GM04504 (cell line): ENCODE data around the gene DNAJB13.

Source experiments
- DNase-seq: peaks from one replicate; pipeline ENCODE4 v3.0.0-alpha.2; 2012; ENCODE audit warnings: low read depth

Gene DNAJB13

DNA sequence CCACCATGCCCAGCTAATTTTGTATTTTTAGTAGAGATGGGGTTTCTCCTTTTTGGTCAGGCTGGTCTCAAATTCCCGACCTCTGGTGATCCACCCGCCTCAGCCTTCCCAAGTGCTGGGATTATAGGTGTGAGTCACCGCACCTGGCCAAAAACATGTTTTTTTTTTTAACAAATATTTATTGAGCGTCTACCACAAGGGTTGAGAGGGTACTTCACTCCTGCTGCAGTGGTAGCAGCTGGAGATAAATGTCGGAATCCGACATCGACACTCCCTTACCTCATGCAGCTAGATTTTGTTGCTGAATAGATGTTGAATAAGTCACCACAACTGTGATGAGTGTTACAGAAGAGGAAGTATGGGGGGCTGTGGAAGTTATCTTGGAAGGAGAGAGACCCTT is 971 bp downstream of the DNAJB13 start:
- DNase-seq = no peak

GRCh38 chr11:73956876-73957653 is 6.2 kb downstream of the DNAJB13 start:
- DNase-seq = no peak

DNA sequence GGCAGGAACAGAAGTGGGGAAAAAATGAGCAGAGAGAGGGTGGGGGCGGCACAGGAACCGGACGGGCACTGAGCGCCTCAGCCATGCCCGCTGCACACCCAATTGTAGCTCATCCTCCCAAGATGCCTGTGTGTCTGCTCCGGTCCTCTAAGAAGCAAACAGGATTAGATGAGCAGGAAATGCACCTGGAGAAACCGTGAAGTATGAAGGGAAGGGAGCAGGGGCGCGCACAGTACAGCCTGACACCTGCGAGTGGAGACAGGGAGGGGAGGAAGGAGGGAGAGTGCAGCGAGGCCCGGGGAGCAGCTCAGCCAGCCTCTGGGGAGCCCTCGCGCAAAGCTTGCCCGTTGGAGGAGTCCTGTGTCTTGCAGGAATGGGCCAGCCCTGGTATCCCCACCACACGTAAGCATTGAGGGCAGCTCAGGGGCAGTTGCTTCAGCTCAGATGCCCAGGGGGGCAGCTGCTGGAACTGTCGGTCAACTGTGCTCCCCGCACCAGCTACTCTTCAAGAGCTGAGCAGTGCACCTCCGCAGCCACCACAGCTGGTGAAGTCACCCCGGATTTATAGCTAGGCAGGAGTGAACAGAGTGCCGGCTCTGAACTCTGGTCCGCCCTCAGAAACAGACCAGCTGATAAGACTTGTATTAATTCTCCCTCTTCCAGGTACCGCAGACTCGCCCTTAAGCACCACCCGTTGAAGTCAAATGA is 7.0 kb downstream of the DNAJB13 start:
- no peak for DNase-seq

DNA sequence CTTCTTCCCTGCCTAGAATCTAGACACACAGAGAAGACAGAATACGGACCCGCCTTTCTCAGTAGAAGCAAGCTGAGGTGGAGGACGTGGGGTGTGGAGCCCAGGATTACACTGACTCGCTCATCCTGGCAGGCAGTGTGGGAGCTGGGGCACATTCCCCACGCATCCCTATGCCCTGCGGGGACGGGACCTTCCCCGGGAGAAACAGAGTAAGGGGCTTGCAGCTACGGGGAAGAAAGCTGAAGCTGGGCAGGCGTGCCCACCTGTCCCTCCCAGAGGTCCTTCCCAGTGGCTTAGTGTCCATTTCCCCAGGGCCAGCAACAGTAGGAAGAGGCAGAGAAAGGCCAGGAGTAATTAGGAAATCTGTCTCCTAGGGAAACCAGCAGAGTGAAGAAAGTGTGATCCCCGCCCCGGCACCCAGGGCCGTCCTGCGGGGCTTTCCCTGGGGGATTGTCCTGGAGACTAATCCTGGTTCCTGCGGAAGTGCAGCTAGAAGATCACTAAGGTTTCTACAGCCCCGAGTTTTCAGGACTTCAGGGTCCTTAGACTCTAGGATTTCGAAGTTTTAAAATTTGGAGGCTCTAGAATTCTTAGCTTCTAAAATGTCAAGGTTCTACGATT is 7.8 kb downstream of the DNAJB13 start:
- no peak for DNase-seq

DNA sequence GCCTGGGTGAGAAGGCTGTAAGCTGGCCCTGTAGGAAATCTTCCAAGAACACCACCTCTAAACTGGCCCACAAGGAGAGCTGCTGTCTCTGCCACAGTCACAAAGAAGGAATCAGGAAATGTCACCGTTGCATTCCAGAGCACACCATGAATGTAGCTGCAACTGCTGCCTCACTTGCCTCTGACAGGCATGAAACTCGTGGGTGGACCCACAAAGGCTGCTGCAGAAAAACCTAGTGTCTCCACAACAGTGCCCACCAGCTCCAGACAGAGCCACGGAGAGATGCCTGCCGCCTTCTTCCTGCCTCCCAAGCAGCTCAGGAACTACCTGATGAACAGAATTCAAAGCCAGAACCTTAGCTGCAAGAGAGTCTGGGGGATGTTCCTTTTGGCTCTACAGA is 10.5 kb downstream of the DNAJB13 start:
- no peak for DNase-seq

DNA sequence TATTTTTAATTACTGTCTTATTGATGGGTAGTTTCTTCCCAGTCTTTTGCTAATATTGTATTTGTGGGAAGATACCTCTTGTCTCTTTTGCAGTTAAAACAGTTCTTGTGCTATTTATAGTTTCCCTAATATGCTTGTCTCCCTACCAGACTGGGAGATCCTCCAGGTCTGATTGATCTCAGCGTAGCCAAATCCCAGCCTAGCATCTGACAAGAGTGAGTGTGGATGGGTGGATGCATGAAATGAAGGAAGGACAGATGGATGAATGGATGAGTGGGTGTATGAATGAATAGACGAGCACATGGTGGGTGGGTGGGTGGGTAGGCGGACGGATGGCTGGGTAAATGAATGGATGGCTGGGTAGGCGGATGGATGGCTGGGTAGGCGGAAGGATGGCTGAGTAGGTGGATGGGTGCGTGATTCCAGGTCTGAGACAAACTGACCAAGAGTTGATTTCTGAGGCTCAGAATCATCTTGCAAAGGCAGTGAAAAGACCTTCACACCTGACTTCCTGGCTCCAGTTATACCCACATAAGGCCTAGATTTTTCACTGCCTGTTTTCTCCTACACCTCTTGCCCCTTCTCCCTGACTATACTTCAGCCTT is 11.4 kb downstream of the DNAJB13 start:
- DNase-seq = no peak

DNA sequence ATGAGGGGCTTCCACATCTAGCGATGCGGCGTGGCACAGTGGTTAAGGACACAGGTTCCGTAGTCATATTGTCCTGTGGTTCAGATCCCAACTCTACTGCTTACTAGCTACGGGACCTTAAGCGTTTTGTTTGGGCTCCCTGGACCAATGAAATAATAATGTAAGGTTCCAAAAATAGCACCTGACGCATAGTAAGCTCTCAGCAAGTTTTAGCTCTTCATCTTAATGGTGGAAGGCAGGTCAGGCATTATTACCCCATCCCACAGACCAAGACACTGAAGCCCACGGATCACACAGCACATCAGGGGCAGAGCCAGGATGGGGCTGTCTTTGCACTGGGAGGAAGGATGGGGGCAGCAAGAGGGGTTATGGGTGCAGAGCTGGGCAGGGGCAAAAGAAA is 13.0 kb downstream of the DNAJB13 start:
- no peak for DNase-seq

DNA sequence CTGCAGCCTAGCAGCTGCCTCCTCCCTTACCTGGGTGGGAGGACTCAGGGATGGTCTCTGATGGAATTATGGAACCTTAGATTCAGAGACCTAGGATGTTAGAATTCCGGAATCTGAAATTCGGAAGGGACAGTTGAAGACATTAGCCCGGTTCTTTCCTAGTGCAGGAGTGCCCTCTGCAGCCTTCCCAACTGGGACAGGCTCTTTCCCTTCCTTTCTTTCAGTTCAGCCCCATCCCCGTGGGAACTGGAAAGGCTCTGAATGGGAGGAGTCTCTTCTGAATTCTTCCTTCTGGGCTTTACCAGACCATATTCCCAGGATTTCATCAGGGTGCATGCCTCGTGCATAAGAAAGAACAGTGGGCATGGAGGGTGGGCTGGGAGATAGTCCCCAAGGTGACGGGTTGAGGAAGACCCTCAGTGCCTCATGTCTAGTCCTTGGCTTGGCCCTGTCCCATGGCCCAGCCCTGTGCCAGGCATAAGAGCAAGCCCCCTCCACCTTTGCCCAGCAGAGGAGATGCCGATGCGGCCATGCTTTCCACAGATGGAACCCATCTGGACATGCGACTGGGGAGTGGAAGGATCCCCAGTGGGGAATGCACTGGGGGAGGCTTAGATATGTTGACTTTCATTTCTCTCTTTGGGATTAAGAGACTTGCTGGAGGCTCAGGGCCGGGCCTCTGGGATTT is 14.4 kb downstream of the DNAJB13 start:
- DNase-seq = no peak

DNA sequence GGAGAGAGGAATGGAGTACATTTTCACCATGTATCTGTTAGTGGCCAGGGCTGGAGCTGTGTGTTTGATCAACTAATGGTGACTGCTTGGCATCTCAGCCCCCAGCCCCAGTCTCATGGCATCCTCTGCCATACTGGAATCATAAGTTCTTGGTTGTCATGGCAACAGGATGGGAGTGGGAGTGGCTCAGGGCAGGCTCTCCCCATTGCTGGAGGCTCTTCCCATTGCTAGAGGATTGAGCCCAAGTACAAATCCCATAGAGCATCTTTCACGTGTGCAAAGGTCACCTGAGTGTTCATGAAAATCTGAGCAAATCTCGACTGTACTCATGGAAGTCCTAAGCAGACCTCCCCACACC is 14.9 kb downstream of the DNAJB13 start:
- no peak for DNase-seq

GRCh38 chr11:73968356-73968966 is 17.6 kb downstream of the DNAJB13 start:
- no peak for DNase-seq

- DNase-seq = no peak
Measured at GRCh38 chr11:73969091-73969490, 18.3 kb downstream of the DNAJB13 start.

GRCh38 chr11:73969991-73970800 is 19.4 kb downstream of the DNAJB13 start:
- no peak for DNase-seq

GRCh38 chr11:73971175-73971719 is 20.4 kb downstream of the DNAJB13 start:
- DNase-seq = no peak

DNA sequence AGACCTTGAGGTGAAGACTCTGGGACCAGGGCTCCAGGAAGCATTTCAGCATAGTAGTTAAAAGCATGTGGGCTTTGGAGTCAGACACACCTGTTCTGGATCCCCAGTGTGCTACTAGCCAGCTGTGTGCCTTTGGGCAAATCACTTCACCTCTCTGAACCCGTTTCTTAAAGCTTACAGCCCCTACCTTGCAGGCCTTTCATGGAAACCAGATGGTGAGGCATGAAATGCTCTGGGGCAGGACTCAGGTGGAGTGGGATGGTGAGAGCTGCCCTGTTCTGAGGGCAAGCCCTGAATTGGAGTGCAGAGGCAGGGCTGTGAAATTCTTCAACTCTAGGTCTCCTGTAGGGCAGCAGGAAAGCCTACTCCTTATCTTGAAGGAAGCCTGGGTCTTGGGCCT is 21.4 kb downstream of the DNAJB13 start:
- DNase-seq = no peak

DNA sequence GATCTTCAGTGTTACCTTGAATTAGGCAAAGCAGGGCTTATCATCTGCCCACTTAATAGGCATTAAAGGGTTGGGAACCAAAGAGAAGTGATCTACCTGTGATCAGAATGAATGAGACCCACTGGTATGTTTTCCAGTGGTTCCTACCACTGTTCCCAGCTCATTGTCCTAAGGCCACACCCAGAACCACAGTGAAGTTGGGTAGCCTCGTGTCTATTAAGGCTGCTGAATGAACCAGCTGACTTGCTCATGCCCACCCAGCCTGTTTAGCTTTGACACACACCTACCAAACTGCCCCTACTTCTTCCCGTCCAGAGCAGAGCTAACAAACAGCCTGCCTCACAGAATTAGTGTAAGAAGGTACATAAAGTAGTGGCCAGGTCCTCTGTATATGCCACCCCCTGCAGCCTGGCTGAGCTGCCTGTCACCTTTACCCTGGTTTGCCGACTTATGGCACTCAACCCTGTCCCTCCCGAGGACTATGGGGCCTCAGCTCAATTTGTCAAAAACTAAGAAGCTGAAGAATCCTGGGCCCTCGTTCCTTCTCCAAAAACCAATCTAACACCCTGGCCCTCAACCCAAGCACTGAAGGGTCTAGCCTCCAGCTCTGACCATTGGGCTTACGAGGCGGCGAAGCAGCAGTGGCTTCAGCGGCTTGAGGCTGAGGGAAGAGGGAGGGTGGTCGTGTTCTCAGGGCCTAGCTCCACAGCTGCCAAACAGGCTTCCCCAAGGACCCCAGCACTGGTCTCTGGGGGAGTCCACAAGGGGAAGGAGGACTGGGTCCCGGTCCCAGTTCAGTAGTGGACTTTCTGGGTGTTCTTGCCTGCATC is 22.0 kb downstream of the DNAJB13 start:
- DNase-seq = no peak

GRCh38 chr11:73974604-73975478 is 24.0 kb downstream of the DNAJB13 start:
- no peak for DNase-seq

DNA sequence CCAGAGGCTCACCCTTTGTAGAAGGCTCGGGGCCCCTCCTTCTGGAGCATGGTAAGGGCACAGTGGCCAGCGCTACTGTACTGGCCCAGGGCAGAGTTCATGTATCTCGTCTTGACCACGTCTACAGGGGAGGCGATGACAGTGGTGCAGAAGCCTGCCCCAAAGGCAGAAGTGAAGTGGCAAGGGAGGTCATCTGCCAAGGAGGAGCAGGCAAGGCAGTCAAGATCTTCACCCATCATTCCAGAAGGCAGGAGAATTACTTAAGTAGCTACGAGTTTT is 24.6 kb downstream of the DNAJB13 start:
- no peak for DNase-seq

DNA sequence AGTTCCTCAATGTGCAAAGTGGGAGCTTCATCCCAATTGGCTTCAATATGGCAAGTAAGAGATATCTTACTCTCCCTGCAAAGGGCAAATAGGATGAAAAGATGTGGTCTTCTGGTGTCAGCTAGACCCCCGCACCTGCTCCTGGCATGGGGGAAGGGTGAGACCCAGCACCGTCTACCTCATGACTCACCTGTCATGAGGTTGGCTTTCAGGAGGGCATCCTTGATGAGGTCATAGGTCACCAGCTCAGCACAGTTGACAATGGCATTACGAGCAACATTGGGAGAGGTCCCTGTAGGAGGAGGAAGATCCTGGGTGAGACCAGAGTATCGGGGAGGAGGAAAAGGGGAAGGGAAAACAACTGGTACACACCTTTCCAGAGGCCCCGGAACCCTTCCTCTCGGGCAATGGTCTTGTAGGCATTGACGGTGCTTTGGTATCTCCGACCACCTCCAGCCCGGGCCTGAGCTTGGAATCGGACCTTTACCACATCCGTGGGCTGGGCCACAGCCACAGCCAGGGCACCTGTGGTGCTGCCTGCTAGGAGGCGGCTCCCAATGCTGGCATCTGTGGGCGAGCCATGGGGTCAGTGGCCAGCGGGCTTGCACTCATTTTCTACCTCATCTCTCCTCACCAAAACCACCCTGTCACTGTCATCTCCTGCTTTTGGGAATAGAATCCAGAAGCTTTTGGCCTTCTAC is 25.8 kb downstream of the DNAJB13 start:
- no peak for DNase-seq
